Stomach smooth muscle (tissue), 2 donors: Measurements from ENCODE around the gene ALLC.

Experiments used
- H3K27ac ChIP-seq: one replicate; pipeline ENCODE4 v1.7.0; 2013; ENCODE audit warnings: mild to moderate bottlenecking, low read length, inconsistent platforms
- H3K27me3 ChIP-seq, 2 donors: one replicate each; pipeline ENCODE4 v1.7.0; 2013; ENCODE audit warnings: low read length in 2 of 2; ENCODE audit not compliant: insufficient read depth in 2 of 2, control insufficient read depth in 1 of 2
- H3K36me3 ChIP-seq, 2 donors: one replicate each; pipeline ENCODE4 v1.7.0; 2013; ENCODE audit warnings: low read length in 2 of 2; ENCODE audit not compliant: control insufficient read depth in 2 of 2, insufficient read depth in 2 of 2
- H3K4me1 ChIP-seq: one replicate; pipeline ENCODE4 v1.7.0; 2013; ENCODE audit warnings: low read length; ENCODE audit not compliant: control insufficient read depth, insufficient read depth
- H3K4me3 ChIP-seq, 2 donors: one replicate each; pipeline ENCODE4 v1.7.0; 2013; ENCODE audit warnings: low read length in 2 of 2
- H3K9ac ChIP-seq, 2 donors: one replicate each; pipeline ENCODE4 v1.7.0; 2013; ENCODE audit warnings: low read length in 2 of 2, mild to moderate bottlenecking in 1 of 2
- H3K9me3 ChIP-seq, 2 donors: one replicate each; pipeline ENCODE4 v1.7.0; 2013; ENCODE audit warnings: low read length in 2 of 2; ENCODE audit not compliant: control insufficient read depth in 2 of 2
- donor health status: healthy.
- donor health status: Pancreatic carcinoma.

ALLC gene

GRCh38 chr2:3680548-3681345, 22.7 kb downstream of the ALLC start:
- H3K4me1 ChIP-seq, result no peaks in the 10 kb centered on the region
- no peaks in the 10 kb centered on the region for H3K36me3 ChIP-seq
- H3K27ac ChIP-seq, result no peak overlapping the region
- no peaks in the 10 kb centered on the region for H3K9me3 ChIP-seq
- no peak overlapping the region for H3K9ac ChIP-seq
- no peak overlapping the region for H3K4me3 ChIP-seq
- peaks cover 0 to 4% of the 10 kb centered on the region in 2 donors for H3K27me3 ChIP-seq

DNA sequence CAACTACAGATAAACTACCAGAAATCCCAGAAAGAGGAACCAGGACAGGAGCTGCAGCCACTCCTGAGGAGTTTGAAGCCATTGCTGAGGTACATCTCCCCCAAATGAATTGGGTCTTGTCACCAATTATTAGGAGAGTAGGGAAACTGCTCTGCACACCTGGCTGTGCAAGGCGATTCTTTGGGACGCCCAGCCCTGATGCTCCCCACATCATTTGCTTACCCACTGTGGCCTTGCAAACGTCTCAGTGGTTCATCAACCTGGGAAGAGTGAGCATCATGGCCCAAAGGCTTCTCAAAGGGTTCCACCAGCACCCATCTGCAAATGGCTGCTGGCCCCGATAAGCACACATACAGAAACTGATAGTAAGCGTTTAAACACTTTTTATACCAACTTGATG, 23.6 kb downstream of the ALLC start:
- no peak overlapping the region for H3K9ac ChIP-seq
- no peaks in the 10 kb centered on the region for H3K4me1 ChIP-seq
- no peaks in the 10 kb centered on the region for H3K36me3 ChIP-seq
- no peaks in the 10 kb centered on the region for H3K9me3 ChIP-seq
- H3K27me3 ChIP-seq, result peaks cover 0 to 4% of the 10 kb centered on the region in 2 donors
- no peak overlapping the region for H3K27ac ChIP-seq
- H3K4me3 ChIP-seq, result no peak overlapping the region

DNA sequence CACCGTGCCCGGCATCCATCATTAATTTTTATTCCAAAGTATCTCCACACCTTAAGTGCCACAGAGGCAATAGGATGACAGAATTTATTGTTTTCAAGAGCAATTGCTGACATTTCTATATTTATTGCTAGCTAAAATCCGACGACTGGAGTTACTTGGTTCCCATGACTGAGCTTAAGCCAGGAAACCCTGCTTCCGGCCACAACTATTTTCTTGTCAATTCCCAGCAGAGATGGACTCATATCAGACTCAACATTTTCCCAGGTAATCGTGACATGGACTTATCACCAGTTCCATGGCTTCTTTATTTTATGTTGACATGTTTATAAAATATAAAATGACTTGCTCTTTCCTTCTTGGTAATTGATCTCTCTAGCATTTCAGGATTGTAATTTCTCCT, 24.8 kb downstream of the ALLC start:
- Histone ChIP-seq H3K4me3 (no peak overlapping the region), H3K27me3 (peaks cover 0 to 2% of the 10 kb centered on the region in 2 donors), H3K9me3 (no peaks in the 10 kb centered on the region), H3K4me1 (no peaks in the 10 kb centered on the region), H3K36me3 (no peaks in the 10 kb centered on the region), H3K27ac (no peak overlapping the region), H3K9ac (no peak overlapping the region)

DNA sequence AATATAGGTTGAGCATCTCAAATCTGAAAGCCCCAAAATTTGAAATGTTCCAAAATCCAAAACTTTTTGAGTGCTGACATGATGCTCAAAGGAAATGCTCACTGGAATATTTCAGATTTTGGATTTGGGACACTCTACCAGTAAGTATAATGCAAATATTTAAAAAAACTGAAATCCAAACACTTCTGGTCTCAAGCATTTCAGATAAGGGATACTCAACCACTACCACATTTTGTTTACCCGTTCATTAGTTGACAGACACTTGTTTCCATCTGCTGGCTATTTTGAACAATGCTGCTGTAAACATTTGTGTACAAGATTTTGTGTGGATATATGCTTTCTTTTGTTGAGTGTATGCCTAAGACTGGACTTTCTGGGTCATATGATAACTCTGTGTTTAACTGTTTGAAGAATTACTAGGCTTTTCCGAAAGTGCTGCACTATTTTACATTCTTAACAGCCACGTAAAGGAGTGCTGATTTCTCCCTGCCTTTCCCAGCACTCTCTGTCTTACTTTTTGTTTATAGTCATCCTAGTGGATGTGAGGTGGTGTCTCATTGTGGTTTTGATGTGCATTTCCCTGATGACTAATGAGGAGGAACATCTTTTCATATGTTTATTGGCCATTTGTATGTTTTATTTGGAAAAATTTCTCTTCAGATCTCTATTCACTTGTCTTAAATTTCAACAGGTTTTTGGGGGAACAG, 25.9 kb downstream of the ALLC start:
- Histone ChIP-seq H3K27me3 (no peaks in the 10 kb centered on the region), H3K9ac (no peak overlapping the region)

DNA sequence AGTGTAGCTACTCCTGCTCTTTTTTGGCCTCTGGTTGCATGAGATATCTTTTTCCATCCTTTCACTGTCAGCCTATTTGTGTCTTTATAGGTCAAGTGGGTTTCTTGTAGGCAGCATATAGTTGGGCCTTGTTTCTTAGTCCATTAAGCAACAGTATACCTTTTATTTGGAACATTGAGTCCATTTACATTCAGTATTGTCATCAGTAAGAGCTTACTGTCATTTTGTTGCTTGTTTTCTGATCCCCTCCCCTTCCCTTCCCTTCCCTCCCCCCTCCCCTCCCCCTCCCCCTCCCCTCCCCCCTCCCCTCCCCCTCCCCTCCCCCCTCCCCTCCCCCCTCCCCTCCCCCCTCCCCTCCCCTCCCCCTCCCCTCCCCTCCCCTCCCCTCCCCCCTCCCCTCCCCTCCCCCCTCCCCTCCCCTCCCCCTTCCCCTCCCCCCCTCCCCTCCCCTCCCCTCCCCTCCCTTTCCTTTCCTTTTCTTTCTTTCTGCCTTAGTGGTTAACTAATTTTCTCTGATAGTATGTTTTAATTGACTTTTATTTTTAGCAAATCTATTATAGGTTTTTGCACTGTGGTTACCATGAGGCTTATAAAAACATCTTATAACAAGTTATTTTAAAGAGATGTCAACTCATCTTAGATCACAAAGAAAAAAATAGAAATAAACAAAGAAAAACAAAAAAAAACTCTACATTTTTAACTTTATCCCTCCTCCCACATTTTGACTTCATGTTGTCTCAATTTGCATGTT, 32.2 kb downstream of the ALLC start:
- Histone ChIP-seq H3K4me3 (no peak overlapping the region), H3K27me3 (no peaks in the 10 kb centered on the region), H3K9ac (no peak overlapping the region), H3K36me3 (no peaks in the 10 kb centered on the region), H3K4me1 (no peaks in the 10 kb centered on the region), H3K9me3 (peaks cover 0 to 3% of the 10 kb centered on the region in 2 donors), H3K27ac (no peak overlapping the region)

More for the DNA sequence above, 25.9 kb downstream of the ALLC start:
- H3K4me1 ChIP-seq, result no peaks in the 10 kb centered on the region
- H3K4me3 ChIP-seq, result no peak overlapping the region
- H3K9me3 ChIP-seq, result peaks cover 0 to 3% of the 10 kb centered on the region in 2 donors
- no peak overlapping the region for H3K27ac ChIP-seq
- H3K36me3 ChIP-seq, result no peaks in the 10 kb centered on the region

GRCh38 chr2:3692375-3692774, 34.4 kb downstream of the ALLC start:
- no peaks in the 10 kb centered on the region for H3K36me3 ChIP-seq
- no peaks in the 10 kb centered on the region for H3K4me1 ChIP-seq
- H3K9ac ChIP-seq, result no peak overlapping the region
- H3K9me3 ChIP-seq, result peaks cover 0 to 3% of the 10 kb centered on the region in 2 donors
- H3K27ac ChIP-seq, result no peak overlapping the region
- H3K27me3 ChIP-seq, result no peaks in the 10 kb centered on the region
- no peak overlapping the region for H3K4me3 ChIP-seq

- H3K4me3 ChIP-seq, result no peak overlapping the region
- H3K9ac ChIP-seq, result no peak overlapping the region
- no peaks in the 10 kb centered on the region for H3K9me3 ChIP-seq
- H3K27me3 ChIP-seq, result peaks cover 0 to 3% of the 10 kb centered on the region in 2 donors
- H3K36me3 ChIP-seq, result no peaks in the 10 kb centered on the region
- no peaks in the 10 kb centered on the region for H3K4me1 ChIP-seq
- no peak overlapping the region for H3K27ac ChIP-seq
Measured at GRCh38 chr2:3696545-3696944, 38.5 kb downstream of the ALLC start.

- Histone ChIP-seq H3K36me3 (no peaks in the 10 kb centered on the region), H3K9ac (no peak overlapping the region), H3K27me3 (peaks cover 16 to 17% of the 10 kb centered on the region in 2 donors), H3K9me3 (no peaks in the 10 kb centered on the region), H3K4me3 (no peak overlapping the region), H3K27ac (no peak overlapping the region), H3K4me1 (peaks cover 8% of the 10 kb centered on the region)
Measured at GRCh38 chr2:3701071-3701470, 43.1 kb downstream of the ALLC start.

DNA sequence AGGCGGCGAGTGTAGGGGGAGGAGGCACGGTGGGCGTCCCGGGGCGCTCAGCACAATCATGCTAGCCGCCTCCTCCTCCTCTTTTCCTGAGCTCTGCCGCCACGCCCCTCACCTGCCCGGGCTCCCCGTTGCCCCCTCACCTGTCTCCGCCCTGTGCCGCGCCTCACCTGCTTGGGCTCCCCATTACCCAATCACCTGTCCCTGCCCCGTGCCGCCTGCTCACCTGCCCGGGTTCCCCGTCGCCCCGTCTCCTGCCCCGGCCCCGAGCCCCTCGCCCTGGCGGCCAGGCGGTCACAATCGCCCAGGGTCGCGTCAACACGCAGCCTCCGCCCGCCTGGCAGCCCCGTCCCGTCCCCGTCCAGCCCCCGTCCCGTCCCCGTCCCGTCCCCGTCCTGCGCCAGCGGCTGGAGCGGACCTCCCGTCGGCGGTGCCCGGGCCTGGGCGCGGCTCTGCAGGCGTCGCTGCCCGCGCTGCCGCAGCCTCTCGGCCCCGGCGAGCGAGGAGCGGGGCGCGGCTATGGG, 45.3 kb downstream of the ALLC start, which contains the start of gene DCDC2C:
DCDC2C (plus strand) TSS at position 340 of the 521 bp plus-strand sequence; CDS start at position 517, 177 bp downstream.
- Histone ChIP-seq H3K9me3 (no peaks in the 10 kb centered on the region), H3K27me3 (peaks cover 17 to 20% of the 10 kb centered on the region in 2 donors), H3K9ac (no peak within 1 kb of the TSS), H3K4me1 (peaks cover 8% of the 10 kb centered on the region), H3K4me3 (no peak within 1 kb of the TSS), H3K27ac (no peak within 1 kb of the TSS), H3K36me3 (no peaks in the 10 kb centered on the region)

DNA sequence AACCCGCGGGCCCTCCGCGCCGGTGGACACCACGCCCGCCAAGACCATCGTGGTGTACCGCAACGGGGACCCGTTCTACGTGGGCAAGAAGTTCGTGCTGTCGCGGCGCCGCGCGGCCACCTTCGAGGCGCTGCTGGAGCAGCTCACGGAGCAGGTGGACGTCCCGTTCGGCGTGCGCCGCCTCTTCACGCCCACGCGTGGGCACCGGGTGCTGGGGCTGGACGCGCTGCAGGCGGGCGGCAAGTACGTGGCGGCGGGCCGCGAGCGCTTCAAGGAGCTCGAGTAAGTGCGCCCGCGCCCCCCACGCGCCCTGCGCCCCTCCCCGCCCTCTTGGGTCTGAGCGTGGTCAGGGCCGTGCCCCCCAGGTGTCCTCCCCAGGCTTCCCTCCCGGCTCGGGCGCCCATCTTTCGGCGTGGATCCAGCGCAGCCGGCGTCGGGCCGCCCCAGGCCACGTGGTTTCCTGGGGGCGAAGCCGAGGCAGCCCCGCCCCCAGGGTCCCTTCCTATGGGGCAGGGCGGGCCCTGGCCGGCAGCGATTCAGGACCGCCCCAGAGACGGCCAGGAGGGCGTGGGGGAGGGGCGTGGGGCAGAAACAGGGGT, 45.9 kb downstream of the ALLC start:
- H3K9me3 ChIP-seq, result no peaks in the 10 kb centered on the region
- peaks cover 17 to 20% of the 10 kb centered on the region in 2 donors for H3K27me3 ChIP-seq
- H3K4me1 ChIP-seq, result peaks cover 8% of the 10 kb centered on the region
- no peak overlapping the region for H3K27ac ChIP-seq
- H3K4me3 ChIP-seq, result no peak overlapping the region
- no peak overlapping the region for H3K9ac ChIP-seq
- H3K36me3 ChIP-seq, result no peaks in the 10 kb centered on the region
